ENCODE results near the gene ABCC5.
A peak's percentile ranks its signal among the peaks of the same experiment; 100 is the strongest.

Gene ABCC5

GRCh38 chr3:184050217-184050847 lies 32.6 kb upstream of the ABCC5 start:
- ChIA-PET POLR2A (no interaction called here), CTCF (no interaction called here)
- no peaks in the 10 kb centered on the region for H3K9me3 ChIP-seq (ENCODE audit: control insufficient read depth, insufficient read depth, low read depth, low read length)
- H3K27ac ChIP-seq (ENCODE audit: extremely low read depth, low read depth, low read length): no peak overlapping the region
- no peak for TF ChIP-seq ZNF37A (tag by site-specific recombination; IDR thresholded peaks at IDR 0.05)
- no peak for TF ChIP-seq MZF1 (tag by site-specific recombination; IDR thresholded peaks at IDR 0.05; ENCODE audit: borderline replicate concordance)
- no peak for TF ChIP-seq ZNF394 (tag by site-specific recombination; IDR thresholded peaks at IDR 0.05; ENCODE audit: borderline replicate concordance)
- no peak for TF ChIP-seq ZNF416 (tag by site-specific recombination; IDR thresholded peaks at IDR 0.05)
- no peak for TF ChIP-seq YY2 (tag by site-specific recombination; IDR thresholded peaks at IDR 0.05)
- TF ChIP-seq ZNF585B (tag by site-specific recombination; IDR thresholded peaks at IDR 0.05): no peak
- TF ChIP-seq ZSCAN30 (tag by site-specific recombination; IDR thresholded peaks at IDR 0.05): no peak
- TF ChIP-seq PRDM1 (tag by site-specific recombination; IDR thresholded peaks at IDR 0.05): 0 out of 2 replicates have a peak, but pooled peaks have one; percentile 11
- peak; percentile 87 for TF ChIP-seq ZNF366 (tag by site-specific recombination; conservative IDR thresholded peaks at IDR 0.05)
- no peak for TF ChIP-seq GFI1B (tag by site-specific recombination; IDR thresholded peaks at IDR 0.05)
- TF ChIP-seq SETDB1 (IDR thresholded peaks at IDR 0.05; ENCODE audit: insufficient read length, low read length): no peak
- H3K4me1 ChIP-seq (ENCODE audit: control insufficient read depth, insufficient read depth, low read length): no peaks in the 10 kb centered on the region
- H3K36me3 ChIP-seq (ENCODE audit: control insufficient read depth in 2 of 2, insufficient read depth in 1 of 2, low read length in 2 of 2): no peaks in the 10 kb centered on the region
- no peak overlapping the region for H3K4me3 ChIP-seq (ENCODE audit: low read depth, low read length)

- Histone ChIP-seq H3K27ac (ENCODE audit: extremely low read depth, low read depth, low read length) (no peak overlapping the region), H3K9me3 (ENCODE audit: control insufficient read depth, insufficient read depth, low read depth, low read length) (no peaks in the 10 kb centered on the region), H3K36me3 (ENCODE audit: control insufficient read depth in 2 of 2, insufficient read depth in 1 of 2, low read length in 2 of 2) (no peaks in the 10 kb centered on the region), H3K4me1 (ENCODE audit: control insufficient read depth, insufficient read depth, low read length) (no peaks in the 10 kb centered on the region), H3K4me3 (ENCODE audit: low read depth, low read length) (no peak overlapping the region)
- CTCF ChIA-PET: no interaction called here
- POLR2A ChIA-PET: no interaction called here
- TF ChIP-seq KLF16 (tag by site-specific recombination; IDR thresholded peaks at IDR 0.05) (no peak), ZSCAN16 (tag by site-specific recombination; IDR thresholded peaks at IDR 0.05) (no peak), EGR2 (tag by site-specific recombination; IDR thresholded peaks at IDR 0.05; ENCODE audit: low read depth) (no peak), ZNF133 (tag by site-specific recombination; IDR thresholded peaks at IDR 0.05) (no peak), INSM2 (tag by site-specific recombination; IDR thresholded peaks at IDR 0.05) (no peak), ZNF518A (tag by site-specific recombination; conservative IDR thresholded peaks at IDR 0.05; ENCODE audit: low read depth) (no peak), PRDM10 (tag by site-specific recombination; IDR thresholded peaks at IDR 0.05) (no peak), GLI4 (tag by site-specific recombination; IDR thresholded peaks at IDR 0.05) (no peak), REST (tag by site-specific recombination; IDR thresholded peaks at IDR 0.05) (no peak)
Measured at GRCh38 chr3:184045995-184046394, 28.3 kb upstream of the ABCC5 start.
